Body of pancreas (tissue), 4 donors: ENCODE data around the gene NXPH4. TPM values are rescaled to one million over a fixed set of nuclear protein-coding genes. Genes with fewer than 3 reads are reported as not detected.

Experiments
- ATAC-seq: fragments of 150-250 bp; one replicate; pipeline ENCODE4 v1.9.1; 2016
- DNase-seq, 4 donors: peaks; one replicate each; pipeline ENCODE4 v3.0.0-alpha.2; 2019
- H3K27ac ChIP-seq, 4 donors: fragments of 200-600 bp; sonication (generic); 1 replicate in 3 of 4; 2 replicates in 1 of 4; pipeline versions ENCODE4 v1.5.1 to v1.6.1; 2016 to 2019; ENCODE audit warnings: mild to moderate bottlenecking in 1 of 4, mixed read lengths in 1 of 4, moderate library complexity in 1 of 4
- H3K27me3 ChIP-seq, 2 donors: fragments of 200-600 bp; sonication (generic); one replicate each; pipeline ENCODE4 v1.6.0; 2016; ENCODE audit warnings: mild to moderate bottlenecking in 1 of 2
- H3K36me3 ChIP-seq, 2 donors: fragments of 200-600 bp; sonication (generic); replicated peaks in 1 of 2; 2 replicates each; pipeline ENCODE4 v1.5.1; 2016; ENCODE audit warnings: low read depth in 2 of 2; ENCODE audit not compliant: insufficient read depth in 1 of 2
- H3K4me1 ChIP-seq: fragments of 200-600 bp; sonication (generic); one replicate; pipeline ENCODE4 v1.6.0; 2016
- H3K4me3 ChIP-seq, 2 donors: fragments of 200-600 bp; sonication (generic); 1 replicate in 1 of 2; 2 replicates in 1 of 2; pipeline ENCODE4 v1.5.1; 2016 to 2019
- H3K9me3 ChIP-seq, 3 donors: fragments of 200-600 bp; sonication (generic); 1 replicate in 2 of 3; 2 replicates in 1 of 3; pipeline ENCODE4 v1.5.1; 2016
- POLR2A ChIP-seq, 3 donors: fragments of 450-650 bp; IDR thresholded peaks; one replicate each; pipeline ENCODE4 v1.6.1; 2016; ENCODE audit warnings: antibody characterized with exemption in 3 of 3, mild to moderate bottlenecking in 2 of 3
- WGBS, 2 donors: methylation state at CpG; one replicate each; pipeline ENCODE4 v1.1.5; 2017; 5-methylcytosine and 5-hydroxymethylcytosine counted together
- intact Hi-C: fragments of 100-400 bp; cut with DNase I; formaldehyde crosslinking; loops from one replicate; pipeline ENCODE4 v1.15.1; 2023
- total RNA-seq, 2 donors: library from RNA; depleted of rRNA; stranded (reverse); fragments of >200 nt; gene quantifications; one replicate each; pipeline ENCODE4 v1.1.0, GENCODE V29; 2016
- TF ChIP-seq, protein P1 (sequence below), 7 experiments: fragments of 450-650 bp in 4 of 7; fragments of 200-600 bp in 3 of 7; sonication (generic) in 3 of 7; IDR thresholded peaks; one replicate each; pipeline ENCODE4 v1.5.1; 2016 to 2019; ENCODE audit warnings: antibody characterized with exemption in 7 of 7

The NXPH4 gene
- total RNA-seq, 2 donors from 2014 or later = 2.9 to 4.6 TPM

DNA sequence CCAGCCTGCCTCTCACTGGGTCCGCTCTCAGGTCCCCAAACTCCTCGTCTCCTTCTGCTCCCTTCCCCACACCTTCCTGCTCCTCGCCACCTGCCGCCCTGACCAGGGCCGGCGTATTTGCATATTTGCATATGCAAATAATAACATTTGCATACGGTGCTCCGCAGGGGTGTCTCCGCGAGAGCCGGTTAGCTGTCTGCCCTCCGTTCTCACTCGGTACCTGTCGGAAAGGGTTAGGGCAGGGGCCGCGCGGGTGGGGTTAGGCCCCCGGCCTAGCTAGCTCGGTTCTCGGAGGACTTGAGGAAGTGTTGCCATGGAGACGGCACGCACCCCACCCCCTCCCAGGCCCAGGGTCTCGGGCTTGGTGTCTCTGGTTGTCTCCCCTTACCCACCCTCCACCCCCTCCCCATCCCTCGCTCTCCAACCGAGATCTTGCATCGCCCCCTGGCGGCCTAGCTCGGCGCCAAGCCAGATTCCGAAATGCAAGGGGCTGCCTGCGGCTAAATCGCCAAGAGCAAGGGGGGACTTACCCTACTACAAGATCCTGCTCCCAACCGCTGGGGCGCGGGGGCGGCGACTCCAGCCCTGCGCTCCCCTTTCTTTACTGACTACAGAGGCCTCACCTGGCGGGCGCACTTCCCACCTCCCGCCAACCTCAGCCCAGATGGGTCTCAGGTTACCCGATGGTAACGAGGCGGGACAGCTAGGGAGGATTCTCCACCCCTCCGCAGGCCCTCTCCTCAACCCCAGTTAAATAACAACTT lies 26.3 kb downstream of the NXPH4 start:
- Histone ChIP-seq H3K27ac (peak overlapping the region in 2 of 4 donors; percentile 3 to 32), H3K4me3 (no peak overlapping the region), H3K27me3 (peaks cover 0 to 22% of the 10 kb centered on the region in 2 donors), H3K9me3 (no peaks in the 10 kb centered on the region), H3K4me1 (peaks cover 58% of the 10 kb centered on the region), H3K36me3 (no peaks in the 10 kb centered on the region)
- peak; percentile 58 to 74 (median 65) for DNase-seq
- peak; percentile 20 for ATAC-seq
- TF ChIP-seq POLR2A (IDR thresholded peaks at IDR 0.05) = no peak
- TF ChIP-seq, protein P1, sequence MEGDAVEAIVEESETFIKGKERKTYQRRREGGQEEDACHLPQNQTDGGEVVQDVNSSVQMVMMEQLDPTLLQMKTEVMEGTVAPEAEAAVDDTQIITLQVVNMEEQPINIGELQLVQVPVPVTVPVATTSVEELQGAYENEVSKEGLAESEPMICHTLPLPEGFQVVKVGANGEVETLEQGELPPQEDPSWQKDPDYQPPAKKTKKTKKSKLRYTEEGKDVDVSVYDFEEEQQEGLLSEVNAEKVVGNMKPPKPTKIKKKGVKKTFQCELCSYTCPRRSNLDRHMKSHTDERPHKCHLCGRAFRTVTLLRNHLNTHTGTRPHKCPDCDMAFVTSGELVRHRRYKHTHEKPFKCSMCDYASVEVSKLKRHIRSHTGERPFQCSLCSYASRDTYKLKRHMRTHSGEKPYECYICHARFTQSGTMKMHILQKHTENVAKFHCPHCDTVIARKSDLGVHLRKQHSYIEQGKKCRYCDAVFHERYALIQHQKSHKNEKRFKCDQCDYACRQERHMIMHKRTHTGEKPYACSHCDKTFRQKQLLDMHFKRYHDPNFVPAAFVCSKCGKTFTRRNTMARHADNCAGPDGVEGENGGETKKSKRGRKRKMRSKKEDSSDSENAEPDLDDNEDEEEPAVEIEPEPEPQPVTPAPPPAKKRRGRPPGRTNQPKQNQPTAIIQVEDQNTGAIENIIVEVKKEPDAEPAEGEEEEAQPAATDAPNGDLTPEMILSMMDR (IDR thresholded peaks at IDR 0.05) = peak; percentile 43 to 56 (median 46)
- 1 to 2% methylated on average over 16 to 45 of the region's 45 CpGs for WGBS, 2 donors
- intact Hi-C loops = no loop called here

DNA sequence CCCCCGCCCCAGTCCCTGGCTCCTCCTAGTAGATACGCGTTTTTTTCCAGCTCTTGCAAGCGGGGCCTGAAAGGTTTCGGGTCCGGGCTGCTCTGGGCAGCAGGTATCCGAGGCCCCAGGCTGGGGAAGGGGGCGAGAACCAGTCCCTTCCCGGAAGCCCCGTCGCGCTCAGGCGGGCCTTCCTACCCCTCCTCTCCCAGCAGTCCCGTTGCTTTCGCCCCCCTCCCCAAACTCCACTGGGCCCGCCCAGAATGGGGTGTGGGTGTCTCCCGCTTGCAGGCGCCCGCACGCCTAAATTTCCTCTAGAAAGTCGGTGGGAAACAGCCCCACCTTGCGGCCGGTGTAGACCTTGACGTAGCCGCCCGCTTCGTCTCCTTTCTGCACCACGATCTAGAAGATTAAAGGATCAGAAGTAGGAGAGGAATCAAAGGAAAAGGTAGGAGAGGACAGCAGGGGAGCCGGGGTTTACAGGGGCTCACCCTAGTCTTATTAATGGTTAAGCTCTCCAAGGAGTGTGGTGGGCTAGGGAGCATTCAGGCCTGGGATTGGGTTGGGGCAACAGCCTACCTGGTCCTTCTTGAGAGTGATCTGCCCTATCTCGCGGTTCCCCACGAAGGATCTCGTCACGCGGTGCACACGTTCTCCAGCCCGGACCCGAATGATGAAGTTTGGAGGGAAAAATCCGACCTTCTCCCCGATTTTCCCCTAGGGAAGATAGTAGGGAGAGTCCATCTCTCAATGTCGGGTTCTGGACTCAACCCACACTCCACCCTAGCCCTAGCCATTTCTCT lies 27.1 kb downstream of the NXPH4 start:
- ATAC-seq = peak; percentile 57
- H3K27me3 ChIP-seq = peaks cover 0 to 22% of the 10 kb centered on the region in 2 donors
- no peak for TF ChIP-seq POLR2A (IDR thresholded peaks at IDR 0.05)
- TF ChIP-seq, protein P1 (IDR thresholded peaks at IDR 0.05) = peak; percentile 64 to 81 (median 76)
- peak overlapping the region in 1 of 4 donors; percentile 3 for H3K27ac ChIP-seq
- H3K36me3 ChIP-seq = no peaks in the 10 kb centered on the region
- H3K4me1 ChIP-seq = peaks cover 49% of the 10 kb centered on the region
- DNase-seq = peak; percentile 81 to 86 (median 84)
- no peak overlapping the region for H3K4me3 ChIP-seq
- 6 to 8% methylated on average over 14 to 41 of the region's 41 CpGs for WGBS, 2 donors
- no peaks in the 10 kb centered on the region for H3K9me3 ChIP-seq
- intact Hi-C loops = loop anchor here (2.0 kb wide), 1 partner anchor 31 kb away; no protein-coding TSS in a partner anchor

- H3K36me3 ChIP-seq = no peaks in the 10 kb centered on the region
- no peaks in the 10 kb centered on the region for H3K9me3 ChIP-seq
- no peak for TF ChIP-seq POLR2A (IDR thresholded peaks at IDR 0.05)
- TF ChIP-seq, protein P1 (IDR thresholded peaks at IDR 0.05) = no peak
- H3K27me3 ChIP-seq = peaks cover 0 to 21% of the 10 kb centered on the region in 2 donors
- ATAC-seq = no peak
- H3K4me3 ChIP-seq = no peak overlapping the region
- intact Hi-C loops = loop anchor here (2.0 kb wide), 1 partner anchor 32 kb away; no protein-coding TSS in a partner anchor
- H3K4me1 ChIP-seq = peaks cover 43% of the 10 kb centered on the region
- DNase-seq = no peak
- H3K27ac ChIP-seq = no peak overlapping the region
- 40 to 46% methylated on average over 5 to 6 of the region's 6 CpGs for WGBS, 2 donors
Measured at GRCh38 chr12:57244312-57244696, 27.7 kb downstream of the NXPH4 start.

GRCh38 chr12:57247041-57247440 lies 30.4 kb downstream of the NXPH4 start:
- no peak for DNase-seq

More at GRCh38 chr12:57247041-57247440, 30.4 kb downstream of the NXPH4 start:
- Histone ChIP-seq H3K9me3 (no peaks in the 10 kb centered on the region), H3K4me1 (peaks cover 20% of the 10 kb centered on the region), H3K4me3 (no peak overlapping the region), H3K36me3 (no peaks in the 10 kb centered on the region), H3K27ac (no peak overlapping the region), H3K27me3 (peaks cover 0 to 2% of the 10 kb centered on the region in 2 donors)
- no peak for ATAC-seq
- 100% methylated on average over 1 of the region's 1 CpG for WGBS, 2 donors
- intact Hi-C loops = no loop called here
- TF ChIP-seq, protein P1 (IDR thresholded peaks at IDR 0.05) = no peak
- no peak for TF ChIP-seq POLR2A (IDR thresholded peaks at IDR 0.05)
